Measurements from ENCODE around the gene AMER3.

AMER3 gene

GRCh38 chr2:130762031-130762909, 6.9 kb downstream of the AMER3 start:
- no peak for DNase-seq (ENCODE audit: low spot score)
- Mint-ChIP-seq H3K36me3 (ENCODE audit: low read depth) (no peaks in the 10 kb centered on the region), H3K9me3 (no peaks in the 10 kb centered on the region), H3K27me3 (ENCODE audit: low read depth) (peaks cover 9% of the 10 kb centered on the region), H3K4me1 (ENCODE audit: low read depth) (no peaks in the 10 kb centered on the region), H3K4me3 (no peak overlapping the region), H3K27ac (no peak overlapping the region)

- Mint-ChIP-seq H3K4me3 (no peak overlapping the region), H3K36me3 (ENCODE audit: low read depth) (no peaks in the 10 kb centered on the region), H3K9me3 (no peaks in the 10 kb centered on the region), H3K27me3 (ENCODE audit: low read depth) (peaks cover 6% of the 10 kb centered on the region), H3K27ac (no peak overlapping the region), H3K4me1 (ENCODE audit: low read depth) (no peaks in the 10 kb centered on the region)
- no peak for DNase-seq (ENCODE audit: low spot score)
Observed at GRCh38 chr2:130762910-130763385, 7.6 kb downstream of the AMER3 start.

- Mint-ChIP-seq H3K4me1 (ENCODE audit: low read depth) (no peaks in the 10 kb centered on the region), H3K9me3 (no peaks in the 10 kb centered on the region), H3K27me3 (ENCODE audit: low read depth) (peaks cover 4% of the 10 kb centered on the region), H3K4me3 (no peak overlapping the region), H3K36me3 (ENCODE audit: low read depth) (no peaks in the 10 kb centered on the region), H3K27ac (no peak overlapping the region)
- DNase-seq (ENCODE audit: low spot score), result no peak
Observed at GRCh38 chr2:130763405-130763804, 8.1 kb downstream of the AMER3 start.

GRCh38 chr2:130764035-130764820, 8.9 kb downstream of the AMER3 start:
- Mint-ChIP-seq H3K36me3 (ENCODE audit: low read depth) (no peaks in the 10 kb centered on the region), H3K27me3 (ENCODE audit: low read depth) (no peaks in the 10 kb centered on the region), H3K27ac (no peak overlapping the region), H3K4me1 (ENCODE audit: low read depth) (no peaks in the 10 kb centered on the region), H3K4me3 (no peak overlapping the region), H3K9me3 (no peaks in the 10 kb centered on the region)
- no peak for DNase-seq (ENCODE audit: low spot score)

GRCh38 chr2:130764821-130765115, 9.4 kb downstream of the AMER3 start:
- no peaks in the 10 kb centered on the region for H3K9me3 Mint-ChIP-seq
- no peak overlapping the region for H3K27ac Mint-ChIP-seq
- no peaks in the 10 kb centered on the region for H3K27me3 Mint-ChIP-seq (ENCODE audit: low read depth)
- H3K4me1 Mint-ChIP-seq (ENCODE audit: low read depth), result no peaks in the 10 kb centered on the region
- DNase-seq (ENCODE audit: low spot score), result no peak
- H3K36me3 Mint-ChIP-seq (ENCODE audit: low read depth), result no peaks in the 10 kb centered on the region
- H3K4me3 Mint-ChIP-seq, result no peak overlapping the region

GRCh38 chr2:130765464-130765863, 10.1 kb downstream of the AMER3 start:
- Mint-ChIP-seq H3K9me3 (no peaks in the 10 kb centered on the region), H3K4me1 (ENCODE audit: low read depth) (no peaks in the 10 kb centered on the region), H3K4me3 (no peak overlapping the region), H3K36me3 (ENCODE audit: low read depth) (no peaks in the 10 kb centered on the region), H3K27ac (no peak overlapping the region), H3K27me3 (ENCODE audit: low read depth) (no peaks in the 10 kb centered on the region)
- no peak for DNase-seq (ENCODE audit: low spot score)

- no peak overlapping the region for H3K27ac Mint-ChIP-seq
- H3K4me1 Mint-ChIP-seq (ENCODE audit: low read depth), result no peaks in the 10 kb centered on the region
- no peaks in the 10 kb centered on the region for H3K27me3 Mint-ChIP-seq (ENCODE audit: low read depth)
- H3K9me3 Mint-ChIP-seq, result no peaks in the 10 kb centered on the region
- H3K36me3 Mint-ChIP-seq (ENCODE audit: low read depth), result no peaks in the 10 kb centered on the region
- no peak overlapping the region for H3K4me3 Mint-ChIP-seq
- no peak for DNase-seq (ENCODE audit: low spot score)
Observed at GRCh38 chr2:130766037-130766436, 10.7 kb downstream of the AMER3 start.

- DNase-seq (ENCODE audit: low spot score), result no peak
- H3K36me3 Mint-ChIP-seq (ENCODE audit: low read depth), result no peaks in the 10 kb centered on the region
- no peak overlapping the region for H3K27ac Mint-ChIP-seq
- H3K9me3 Mint-ChIP-seq, result no peaks in the 10 kb centered on the region
- H3K27me3 Mint-ChIP-seq (ENCODE audit: low read depth), result no peaks in the 10 kb centered on the region
- no peak overlapping the region for H3K4me3 Mint-ChIP-seq
- no peaks in the 10 kb centered on the region for H3K4me1 Mint-ChIP-seq (ENCODE audit: low read depth)
Observed at GRCh38 chr2:130766711-130767407, 11.5 kb downstream of the AMER3 start.

GRCh38 chr2:130767408-130767775, 12.1 kb downstream of the AMER3 start:
- Mint-ChIP-seq H3K4me1 (ENCODE audit: low read depth) (no peaks in the 10 kb centered on the region), H3K27me3 (ENCODE audit: low read depth) (no peaks in the 10 kb centered on the region), H3K9me3 (no peaks in the 10 kb centered on the region), H3K27ac (no peak overlapping the region), H3K4me3 (no peak overlapping the region), H3K36me3 (ENCODE audit: low read depth) (no peaks in the 10 kb centered on the region)
- DNase-seq (ENCODE audit: low spot score), result no peak

- DNase-seq (ENCODE audit: low spot score), result no peak
- no peaks in the 10 kb centered on the region for H3K4me1 Mint-ChIP-seq (ENCODE audit: low read depth)
- H3K27ac Mint-ChIP-seq, result no peak overlapping the region
- H3K9me3 Mint-ChIP-seq, result no peaks in the 10 kb centered on the region
- no peak overlapping the region for H3K4me3 Mint-ChIP-seq
- no peaks in the 10 kb centered on the region for H3K36me3 Mint-ChIP-seq (ENCODE audit: low read depth)
- no peaks in the 10 kb centered on the region for H3K27me3 Mint-ChIP-seq (ENCODE audit: low read depth)
Observed at GRCh38 chr2:130768191-130768855, 13.0 kb downstream of the AMER3 start.

GRCh38 chr2:130769343-130769907, 14.1 kb downstream of the AMER3 start:
- H3K36me3 Mint-ChIP-seq (ENCODE audit: low read depth), result no peaks in the 10 kb centered on the region
- no peak overlapping the region for H3K27ac Mint-ChIP-seq
- no peaks in the 10 kb centered on the region for H3K27me3 Mint-ChIP-seq (ENCODE audit: low read depth)
- no peak overlapping the region for H3K4me3 Mint-ChIP-seq
- no peaks in the 10 kb centered on the region for H3K9me3 Mint-ChIP-seq
- no peak for DNase-seq (ENCODE audit: low spot score)
- H3K4me1 Mint-ChIP-seq (ENCODE audit: low read depth), result no peaks in the 10 kb centered on the region

GRCh38 chr2:130776550-130776949, 21.2 kb downstream of the AMER3 start:
- Mint-ChIP-seq H3K9me3 (no peaks in the 10 kb centered on the region), H3K4me1 (ENCODE audit: low read depth) (no peaks in the 10 kb centered on the region)

GRCh38 chr2:130778781-130779180, 23.4 kb downstream of the AMER3 start:
- no peaks in the 10 kb centered on the region for H3K36me3 Mint-ChIP-seq (ENCODE audit: low read depth)
- no peaks in the 10 kb centered on the region for H3K4me1 Mint-ChIP-seq (ENCODE audit: low read depth)
- no peaks in the 10 kb centered on the region for H3K9me3 Mint-ChIP-seq
- H3K4me3 Mint-ChIP-seq, result no peak overlapping the region
- H3K27me3 Mint-ChIP-seq (ENCODE audit: low read depth), result peaks cover 4% of the 10 kb centered on the region
- H3K27ac Mint-ChIP-seq, result no peak overlapping the region
- no peak for DNase-seq (ENCODE audit: low spot score)

More at GRCh38 chr2:130776550-130776949, 21.2 kb downstream of the AMER3 start:
- no peak for DNase-seq (ENCODE audit: low spot score)
- no peak overlapping the region for H3K4me3 Mint-ChIP-seq
- no peak overlapping the region for H3K27ac Mint-ChIP-seq
- no peaks in the 10 kb centered on the region for H3K36me3 Mint-ChIP-seq (ENCODE audit: low read depth)
- peaks cover 2% of the 10 kb centered on the region for H3K27me3 Mint-ChIP-seq (ENCODE audit: low read depth)

Data from T-helper 2 cell treated with Interferon-gamma antibody and Interleukin-4, amounts not matched to agents 5 μg/mL and 100 μg/mL, for 36 hours (primary cell).